ENCODE results near the gene MED26.

GRCh38 chr19:16542910-16543472 is 85.0 kb downstream of the MED26 start:
- no peak for TF ChIP-seq POLR2A (IDR thresholded peaks at IDR 0.05)
- TF ChIP-seq, protein P1, sequence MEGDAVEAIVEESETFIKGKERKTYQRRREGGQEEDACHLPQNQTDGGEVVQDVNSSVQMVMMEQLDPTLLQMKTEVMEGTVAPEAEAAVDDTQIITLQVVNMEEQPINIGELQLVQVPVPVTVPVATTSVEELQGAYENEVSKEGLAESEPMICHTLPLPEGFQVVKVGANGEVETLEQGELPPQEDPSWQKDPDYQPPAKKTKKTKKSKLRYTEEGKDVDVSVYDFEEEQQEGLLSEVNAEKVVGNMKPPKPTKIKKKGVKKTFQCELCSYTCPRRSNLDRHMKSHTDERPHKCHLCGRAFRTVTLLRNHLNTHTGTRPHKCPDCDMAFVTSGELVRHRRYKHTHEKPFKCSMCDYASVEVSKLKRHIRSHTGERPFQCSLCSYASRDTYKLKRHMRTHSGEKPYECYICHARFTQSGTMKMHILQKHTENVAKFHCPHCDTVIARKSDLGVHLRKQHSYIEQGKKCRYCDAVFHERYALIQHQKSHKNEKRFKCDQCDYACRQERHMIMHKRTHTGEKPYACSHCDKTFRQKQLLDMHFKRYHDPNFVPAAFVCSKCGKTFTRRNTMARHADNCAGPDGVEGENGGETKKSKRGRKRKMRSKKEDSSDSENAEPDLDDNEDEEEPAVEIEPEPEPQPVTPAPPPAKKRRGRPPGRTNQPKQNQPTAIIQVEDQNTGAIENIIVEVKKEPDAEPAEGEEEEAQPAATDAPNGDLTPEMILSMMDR (IDR thresholded peaks at IDR 0.05), result no peak

All from heart left ventricle (tissue), 13 donors.